Naive thymus-derived CD4-positive, alpha-beta T cell (primary cell): ENCODE results near the gene SLC4A8. TPM values are rescaled to one million over a fixed set of nuclear protein-coding genes. Genes with fewer than 3 reads are reported as not detected.
A peak's percentile ranks its signal among the peaks of the same experiment; 100 is the strongest.

Experiments
- ATAC-seq: fragments of 150-1000 bp; cut with Tn5 transposase; 2 replicates; pipeline ENCODE4 v1.10.0; 2021; ENCODE audit warnings: mild to moderate bottlenecking, moderate library complexity
- CTCF ChIA-PET: fragments of 350-600 bp; sonication (Branson Sonifier 250); formaldehyde crosslinking; loops from one replicate; lab custom pipeline; 2021; ENCODE audit warnings: antibody characterized with exemption; lab: Charles Lee
- POLR2A ChIA-PET: fragments of 350-600 bp; sonication (Branson Sonifier 250); formaldehyde crosslinking; loops from one replicate; lab custom pipeline; 2021; ENCODE audit warnings: antibody characterized with exemption, inconsistent platforms; lab: Charles Lee
- DNase-seq, 9 donors: peaks; one replicate each; pipeline versions ENCODE4 v3.0.0 to v3.0.0-alpha.2; 2020 to 2022; ENCODE audit warnings: mixed read lengths in 1 of 9
- H3K27ac ChIP-seq: one replicate; pipeline ENCODE4 v1.7.0; 2013; ENCODE audit warnings: mild to moderate bottlenecking, low read depth, low read length, moderate library complexity
- H3K27me3 ChIP-seq, 2 donors: one replicate each; pipeline ENCODE4 v1.7.0; 2013; ENCODE audit warnings: low read length in 2 of 2, mild to moderate bottlenecking in 2 of 2, moderate library complexity in 2 of 2; ENCODE audit not compliant: control insufficient read depth in 2 of 2, insufficient read depth in 2 of 2
- H3K36me3 ChIP-seq, 3 experiments: 1 replicate in 2 of 3; 2 replicates in 1 of 3; pipeline ENCODE4 v1.7.0; 2013; ENCODE audit warnings: low read length in 3 of 3, mild to moderate bottlenecking in 3 of 3, moderate library complexity in 1 of 3; ENCODE audit not compliant: insufficient read depth in 3 of 3, control insufficient read depth in 2 of 3
- H3K4me1 ChIP-seq, 2 donors: one replicate each; pipeline ENCODE4 v1.7.0; 2013; ENCODE audit warnings: low read length in 2 of 2, mild to moderate bottlenecking in 2 of 2, moderate library complexity in 1 of 2; ENCODE audit not compliant: control insufficient read depth in 2 of 2, insufficient read depth in 2 of 2
- H3K4me3 ChIP-seq: 2 replicates; pipeline ENCODE4 v1.7.0; 2013; ENCODE audit warnings: mild to moderate bottlenecking, low read length
- H3K9me3 ChIP-seq, 3 experiments: 1 replicate in 2 of 3; 2 replicates in 1 of 3; pipeline ENCODE4 v1.7.0; 2013; ENCODE audit warnings: low read length in 3 of 3; ENCODE audit not compliant: control insufficient read depth in 2 of 3
- H3K27ac Mint-ChIP-seq, 9 donors: one replicate each; pipeline ENCODE4 v1.8.0; 2020 to 2022; ENCODE audit warnings: mixed read lengths in 9 of 9, mild to moderate bottlenecking in 8 of 9, moderate library complexity in 5 of 9, inconsistent platforms in 2 of 9
- H3K27me3 Mint-ChIP-seq, 5 donors: one replicate each; pipeline ENCODE4 v1.8.0; 2021 to 2022; ENCODE audit warnings: mixed read lengths in 5 of 5, mild to moderate bottlenecking in 1 of 5
- H3K36me3 Mint-ChIP-seq, 5 donors: one replicate each; pipeline ENCODE4 v1.8.0; 2020 to 2022; ENCODE audit warnings: mixed read lengths in 5 of 5, mild to moderate bottlenecking in 3 of 5, inconsistent platforms in 1 of 5
- H3K4me1 Mint-ChIP-seq, 7 donors: one replicate each; pipeline ENCODE4 v1.8.0; 2020 to 2022; ENCODE audit warnings: mixed read lengths in 7 of 7, mild to moderate bottlenecking in 3 of 7, inconsistent platforms in 1 of 7
- H3K4me3 Mint-ChIP-seq, 10 donors: one replicate each; pipeline ENCODE4 v1.8.0; 2020 to 2022; ENCODE audit warnings: mild to moderate bottlenecking in 10 of 10, mixed read lengths in 10 of 10, moderate library complexity in 6 of 10, inconsistent platforms in 2 of 10
- H3K9me3 Mint-ChIP-seq, 11 donors: one replicate each; pipeline ENCODE4 v1.8.0; 2020 to 2022; ENCODE audit warnings: mixed read lengths in 11 of 11, mild to moderate bottlenecking in 4 of 11, inconsistent platforms in 1 of 11, moderate library complexity in 1 of 11
- intact Hi-C, 2 donors: fragments of 100-400 bp; cut with micrococcal nuclease; formaldehyde crosslinking; loops; one replicate each; pipeline ENCODE4 v1.15.1; 2023
- polyA plus RNA-seq, 2 donors: library from polyadenylated mRNA; unstranded; fragments of 300-500 nt; fragmentation: Illumina TruSeq; gene quantifications; one replicate each; pipeline ENCODE4 v1.2.3, GENCODE V29; 2021
- total RNA-seq, 6 experiments: library from RNA in 5 of 6; stranded (reverse) in 5 of 6; gene quantifications; 1 replicate in 5 of 6; 2 replicates in 1 of 6; pipeline ENCODE4 v1.2.3 and lab custom pipeline; 2021 to 2026

Gene SLC4A8
- total and polyA plus RNA-seq, 7 experiments from 2014 or later, result 0.13 to 8.4 (median 1.2) TPM

GRCh38 chr12:51517800-51518199 is 93.2 kb downstream of the SLC4A8 start:
- peaks cover 0 to 1% (median 0%) of the 10 kb centered on the region in 11 donors for H3K9me3 Mint-ChIP-seq
- Histone ChIP-seq H3K27ac (no peak overlapping the region), H3K27me3 (no peaks in the 10 kb centered on the region), H3K36me3 (no peaks in the 10 kb centered on the region), H3K4me1 (no peaks in the 10 kb centered on the region), H3K4me3 (no peak overlapping the region), H3K9me3 (no peaks in the 10 kb centered on the region)
- H3K27me3 Mint-ChIP-seq, result peaks cover 0 to 9% (median 0%) of the 10 kb centered on the region in 5 donors
- CTCF ChIA-PET, result no interaction called here
- POLR2A ChIA-PET, result no interaction called here
- peaks cover 0 to 2% (median 0%) of the 10 kb centered on the region in 7 donors for H3K4me1 Mint-ChIP-seq
- intact Hi-C loops, result no loop called here
- H3K27ac Mint-ChIP-seq, result no peak overlapping the region
- ATAC-seq (no peak), DNase-seq (no peak)
- peaks cover 0 to 7% (median 0%) of the 10 kb centered on the region in 5 donors for H3K36me3 Mint-ChIP-seq
- no peak overlapping the region for H3K4me3 Mint-ChIP-seq

- Histone ChIP-seq H3K27ac (no peak overlapping the region), H3K4me3 (no peak overlapping the region), H3K9me3 (no peaks in the 10 kb centered on the region), H3K27me3 (no peaks in the 10 kb centered on the region), H3K4me1 (no peaks in the 10 kb centered on the region), H3K36me3 (no peaks in the 10 kb centered on the region)
- peaks cover 0 to 6% (median 0%) of the 10 kb centered on the region in 5 donors for H3K36me3 Mint-ChIP-seq
- peaks cover 0 to 7% (median 0%) of the 10 kb centered on the region in 5 donors for H3K27me3 Mint-ChIP-seq
- no peaks in the 10 kb centered on the region for H3K4me1 Mint-ChIP-seq
- ATAC-seq (no peak), DNase-seq (no peak)
- peak overlapping the region in 1 of 9 donors; percentile 37 for H3K27ac Mint-ChIP-seq
- no peak overlapping the region for H3K4me3 Mint-ChIP-seq
- intact Hi-C loops, result no loop called here
- ChIA-PET CTCF (interaction anchor here (0.6 kb wide), 2 partner anchors 8 to 590 kb away, joined by 3 read pairs; no protein-coding TSS in a partner anchor), POLR2A (no interaction called here)
- H3K9me3 Mint-ChIP-seq, result no peaks in the 10 kb centered on the region
Measured at GRCh38 chr12:51519755-51520154, 95.1 kb downstream of the SLC4A8 start.

DNA sequence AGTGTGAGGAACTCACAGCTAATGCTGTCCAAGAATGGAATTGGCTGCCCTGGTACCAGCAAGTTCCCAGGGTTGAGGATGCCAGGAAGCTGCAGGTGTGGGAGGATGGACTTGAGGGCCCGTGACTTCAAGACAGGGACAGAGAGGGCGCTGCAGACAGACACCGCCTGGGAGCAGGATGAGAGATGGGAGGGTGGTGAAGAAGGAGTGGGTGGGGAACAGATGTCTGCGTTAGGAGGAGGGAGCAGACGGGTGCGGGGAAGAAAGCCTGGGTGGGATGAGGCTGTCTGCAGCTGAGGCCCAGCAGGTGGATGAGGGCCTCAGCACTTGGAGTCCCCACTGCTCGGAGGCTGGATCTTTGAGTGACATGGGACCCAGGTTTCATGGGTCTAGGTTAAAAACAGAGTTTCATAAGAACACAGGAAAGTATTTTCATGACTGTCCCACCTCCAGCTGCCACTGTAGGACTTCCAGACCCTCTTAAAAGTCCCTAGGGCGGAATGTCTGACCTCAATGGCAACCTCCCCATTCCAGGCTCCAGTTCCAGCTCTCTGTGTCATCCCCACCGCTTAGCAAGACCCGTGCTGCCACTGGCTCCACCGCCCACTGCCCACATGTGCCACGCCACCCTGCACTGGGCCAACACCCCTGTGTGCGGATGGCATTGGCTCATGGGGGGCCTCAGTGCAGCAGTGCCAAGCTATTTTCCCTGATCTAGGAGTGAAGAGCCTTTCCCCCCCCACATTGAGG is 96.1 kb downstream of the SLC4A8 start:
- no peak overlapping the region for H3K27ac ChIP-seq
- intact Hi-C loops, result loop anchor here in 1 of 2 donors (1.0 kb wide), 1 partner anchor 304 kb away; no protein-coding TSS in a partner anchor
- ATAC-seq (no peak), DNase-seq (no peak)
- H3K27me3 Mint-ChIP-seq, result peaks cover 0 to under 1% (median 0%) of the 10 kb centered on the region in 5 donors
- no peaks in the 10 kb centered on the region for H3K36me3 ChIP-seq
- ChIA-PET POLR2A (no interaction called here), CTCF (interaction anchor here (1.5 kb wide), 1 partner anchor 12 kb away, joined by 3 read pairs; no protein-coding TSS in a partner anchor)
- H3K27ac Mint-ChIP-seq, result peak overlapping the region in 1 of 9 donors; percentile 49
- H3K9me3 Mint-ChIP-seq, result no peaks in the 10 kb centered on the region
- H3K4me1 ChIP-seq, result no peaks in the 10 kb centered on the region
- H3K4me3 Mint-ChIP-seq, result no peak overlapping the region
- H3K9me3 ChIP-seq, result no peaks in the 10 kb centered on the region
- H3K4me3 ChIP-seq, result no peak overlapping the region
- H3K4me1 Mint-ChIP-seq, result no peaks in the 10 kb centered on the region
- no peaks in the 10 kb centered on the region for H3K36me3 Mint-ChIP-seq
- no peaks in the 10 kb centered on the region for H3K27me3 ChIP-seq

GRCh38 chr12:51521554-51522276 is 97.1 kb downstream of the SLC4A8 start:
- DNase-seq (no peak), ATAC-seq (no peak)
- H3K9me3 Mint-ChIP-seq, result no peaks in the 10 kb centered on the region
- POLR2A ChIA-PET, result interaction anchor here (0.7 kb wide), 1 partner anchor 720 kb away, joined by 4 read pairs; no protein-coding TSS in a partner anchor
- intact Hi-C loops, result loop anchor here in 1 of 2 donors (1.0 kb wide), 1 partner anchor 303 kb away; no protein-coding TSS in a partner anchor
- no peaks in the 10 kb centered on the region for H3K4me1 ChIP-seq
- no peaks in the 10 kb centered on the region for H3K9me3 ChIP-seq
- CTCF ChIA-PET, result interaction anchor here (0.5 to 1.5 kb wide), 2 partner anchors 11 to 209 kb away, joined by 3 read pairs; no protein-coding TSS in a partner anchor
- H3K27ac Mint-ChIP-seq, result no peak overlapping the region
- no peaks in the 10 kb centered on the region for H3K4me1 Mint-ChIP-seq
- H3K27me3 ChIP-seq, result no peaks in the 10 kb centered on the region
- no peaks in the 10 kb centered on the region for H3K36me3 Mint-ChIP-seq
- H3K4me3 ChIP-seq, result no peak overlapping the region
- H3K27me3 Mint-ChIP-seq, result no peaks in the 10 kb centered on the region
- H3K27ac ChIP-seq, result no peak overlapping the region
- no peaks in the 10 kb centered on the region for H3K36me3 ChIP-seq
- no peak overlapping the region for H3K4me3 Mint-ChIP-seq

DNA sequence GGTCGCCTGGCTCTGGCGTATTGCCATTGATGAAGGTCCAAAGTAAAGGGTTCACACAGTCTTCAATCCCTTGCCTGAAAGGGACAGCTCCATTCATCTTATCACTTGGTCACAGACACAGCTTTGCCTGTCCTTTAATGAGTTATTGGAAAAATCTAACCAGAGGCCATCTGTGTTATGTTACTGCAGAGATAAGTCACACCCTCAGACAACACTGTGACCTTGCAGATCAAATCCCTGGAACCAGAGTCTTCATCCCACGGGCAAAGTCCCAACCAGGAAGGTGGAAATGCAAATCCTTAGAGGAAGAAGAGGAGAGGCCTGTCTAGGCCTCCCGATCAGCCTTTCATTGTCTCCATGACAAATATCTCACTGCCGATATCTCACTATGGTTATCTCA is 98.1 kb downstream of the SLC4A8 start:
- H3K4me3 Mint-ChIP-seq, result no peak overlapping the region
- H3K27me3 Mint-ChIP-seq, result peaks cover 0 to 2% (median 0%) of the 10 kb centered on the region in 5 donors
- intact Hi-C loops, result no loop called here
- no peaks in the 10 kb centered on the region for H3K4me1 ChIP-seq
- H3K36me3 ChIP-seq, result no peaks in the 10 kb centered on the region
- no peak overlapping the region for H3K27ac Mint-ChIP-seq
- no peak overlapping the region for H3K4me3 ChIP-seq
- DNase-seq (no peak), ATAC-seq (no peak)
- no peak overlapping the region for H3K27ac ChIP-seq
- no peaks in the 10 kb centered on the region for H3K9me3 ChIP-seq
- no peaks in the 10 kb centered on the region for H3K36me3 Mint-ChIP-seq
- no peaks in the 10 kb centered on the region for H3K4me1 Mint-ChIP-seq
- no peaks in the 10 kb centered on the region for H3K27me3 ChIP-seq
- ChIA-PET CTCF (interaction anchor here (1.5 kb wide), 1 partner anchor 10 kb away, joined by 3 read pairs; no protein-coding TSS in a partner anchor), POLR2A (interaction anchor here (0.7 kb wide), 1 partner anchor 721 kb away, joined by 4 read pairs; no protein-coding TSS in a partner anchor)
- no peaks in the 10 kb centered on the region for H3K9me3 Mint-ChIP-seq

DNA sequence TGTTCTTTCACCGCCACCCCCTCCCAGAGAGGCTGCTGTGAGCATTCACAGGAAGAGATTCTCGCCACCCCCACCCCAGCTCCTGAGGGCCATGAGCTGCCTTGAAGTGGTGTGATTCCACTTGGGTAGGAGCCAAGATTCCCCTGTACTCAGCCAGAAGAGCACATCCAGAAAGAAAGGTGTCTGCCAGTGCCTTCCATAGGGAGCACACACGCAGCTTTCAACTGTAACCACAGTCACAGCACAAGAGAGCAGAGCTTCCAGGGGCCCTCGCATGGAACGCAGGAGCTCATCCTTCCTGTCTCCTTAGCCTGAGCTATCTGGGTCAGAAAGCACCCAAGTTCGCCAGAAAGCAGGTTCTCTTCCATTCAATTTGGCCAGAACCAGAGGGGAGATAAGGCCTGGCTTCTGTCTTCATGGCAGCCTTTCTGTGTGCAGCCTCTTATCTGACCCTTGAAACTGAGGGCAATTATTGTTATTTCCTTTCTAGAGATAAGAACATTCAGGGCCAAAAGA is 99.8 kb downstream of the SLC4A8 start:
- POLR2A ChIA-PET, result no interaction called here

More for the DNA sequence above, 99.8 kb downstream of the SLC4A8 start:
- Mint-ChIP-seq H3K27me3 (peaks cover 0 to 3% (median 0%) of the 10 kb centered on the region in 5 donors), H3K4me3 (no peak overlapping the region), H3K27ac (no peak overlapping the region), H3K9me3 (no peaks in the 10 kb centered on the region), H3K36me3 (no peaks in the 10 kb centered on the region), H3K4me1 (no peaks in the 10 kb centered on the region)
- Histone ChIP-seq H3K9me3 (no peaks in the 10 kb centered on the region), H3K36me3 (no peaks in the 10 kb centered on the region), H3K27me3 (no peaks in the 10 kb centered on the region), H3K27ac (no peak overlapping the region), H3K4me3 (no peak overlapping the region), H3K4me1 (no peaks in the 10 kb centered on the region)
- ATAC-seq (no peak), DNase-seq (no peak)
- CTCF ChIA-PET, result interaction anchor here (0.5 to 1.2 kb wide), 3 partner anchors 9 to 478 kb away, joined by 3 read pairs; no protein-coding TSS in a partner anchor
- intact Hi-C loops, result no loop called here
